ENCODE results near the gene FICD.

The FICD gene

DNA sequence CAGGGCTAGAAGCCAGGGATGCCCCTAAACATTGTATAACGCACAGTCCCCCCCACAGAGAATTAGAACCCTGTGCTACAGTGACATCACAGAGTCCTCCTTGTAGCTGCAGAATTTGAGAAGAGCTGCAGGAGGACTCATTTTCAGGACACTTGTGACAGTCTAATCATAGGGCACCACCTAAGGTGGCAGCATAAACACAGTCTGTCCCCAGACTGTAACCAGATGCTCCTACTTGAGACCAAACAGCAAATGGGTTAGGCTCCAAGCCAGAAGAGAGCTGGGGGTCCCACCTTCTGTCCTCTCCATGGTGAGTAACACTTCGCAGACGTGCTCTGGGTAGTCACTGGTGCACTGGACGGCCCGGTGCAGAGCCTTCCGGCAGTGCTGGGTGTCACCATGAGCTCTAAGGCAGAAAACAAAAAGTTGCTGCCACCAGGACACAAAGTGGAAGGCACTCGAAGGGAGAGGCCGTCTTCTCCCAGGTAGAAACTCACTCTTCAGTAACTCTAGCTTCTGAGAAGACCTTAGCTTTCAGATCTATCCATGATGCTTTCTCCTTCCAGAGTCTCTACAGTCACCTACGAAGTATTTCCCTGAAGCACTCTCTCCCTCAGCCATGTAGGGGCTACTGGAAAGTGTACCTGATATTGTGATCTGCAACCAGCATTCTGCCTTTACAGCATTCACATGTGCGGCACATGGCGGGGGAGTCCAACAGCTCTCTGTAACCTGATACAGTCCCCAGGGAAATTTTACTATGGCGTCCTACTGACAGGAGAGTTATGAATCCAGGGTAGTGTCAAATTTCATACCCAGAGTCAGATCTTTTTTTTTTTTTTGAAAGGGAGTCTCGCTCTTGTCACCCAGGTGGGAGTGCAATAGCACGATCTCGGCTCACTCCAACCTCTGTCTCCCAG, 17.1 kb downstream of the FICD start:
- Histone ChIP-seq H3K9me3 (ENCODE audit: insufficient read depth, low read length) (no peaks in the 10 kb centered on the region), H3K9me2 (replicated peaks; ENCODE audit: insufficient read depth, low read length) (no peaks in the 10 kb centered on the region), H3K27me3 (ENCODE audit: low read length) (no peaks in the 10 kb centered on the region), H3K9ac (ENCODE audit: low read length) (no peak overlapping the region), H2AFZ (ENCODE audit: low read depth, low read length, severe bottlenecking) (no peak overlapping the region), H3F3A (ENCODE audit: insufficient read depth) (peaks cover 5% of the 10 kb centered on the region; the same call in 1 of the 2 replicates), H3K36me3 (ENCODE audit: low read length) (peaks cover 37% of the 10 kb centered on the region; the same call in 1 of the 2 replicates), H3K79me2 (ENCODE audit: insufficient read depth, low read length) (0 out of 2 replicates have a peak, but pooled peaks cover 3% of the 10 kb centered on the region), H3K4me3 (ENCODE audit: insufficient read depth, low read length, poor library complexity, severe bottlenecking) (no peak overlapping the region), H4K20me1 (ENCODE audit: low read depth, low read length) (no peaks in the 10 kb centered on the region), H3K27ac (ENCODE audit: low read depth, low read length) (no peak overlapping the region), H3K4me2 (ENCODE audit: low read depth, low read length, poor library complexity, severe bottlenecking) (no peak overlapping the region)
- TF ChIP-seq, protein P1, sequence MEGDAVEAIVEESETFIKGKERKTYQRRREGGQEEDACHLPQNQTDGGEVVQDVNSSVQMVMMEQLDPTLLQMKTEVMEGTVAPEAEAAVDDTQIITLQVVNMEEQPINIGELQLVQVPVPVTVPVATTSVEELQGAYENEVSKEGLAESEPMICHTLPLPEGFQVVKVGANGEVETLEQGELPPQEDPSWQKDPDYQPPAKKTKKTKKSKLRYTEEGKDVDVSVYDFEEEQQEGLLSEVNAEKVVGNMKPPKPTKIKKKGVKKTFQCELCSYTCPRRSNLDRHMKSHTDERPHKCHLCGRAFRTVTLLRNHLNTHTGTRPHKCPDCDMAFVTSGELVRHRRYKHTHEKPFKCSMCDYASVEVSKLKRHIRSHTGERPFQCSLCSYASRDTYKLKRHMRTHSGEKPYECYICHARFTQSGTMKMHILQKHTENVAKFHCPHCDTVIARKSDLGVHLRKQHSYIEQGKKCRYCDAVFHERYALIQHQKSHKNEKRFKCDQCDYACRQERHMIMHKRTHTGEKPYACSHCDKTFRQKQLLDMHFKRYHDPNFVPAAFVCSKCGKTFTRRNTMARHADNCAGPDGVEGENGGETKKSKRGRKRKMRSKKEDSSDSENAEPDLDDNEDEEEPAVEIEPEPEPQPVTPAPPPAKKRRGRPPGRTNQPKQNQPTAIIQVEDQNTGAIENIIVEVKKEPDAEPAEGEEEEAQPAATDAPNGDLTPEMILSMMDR (IDR thresholded peaks at IDR 0.05; ENCODE audit: insufficient read depth, low read length, poor library complexity, severe bottlenecking), result no peak
- no peak for TF ChIP-seq EZH2phosphoT487 (conservative IDR thresholded peaks at IDR 0.05; ENCODE audit: low read length)

DNA sequence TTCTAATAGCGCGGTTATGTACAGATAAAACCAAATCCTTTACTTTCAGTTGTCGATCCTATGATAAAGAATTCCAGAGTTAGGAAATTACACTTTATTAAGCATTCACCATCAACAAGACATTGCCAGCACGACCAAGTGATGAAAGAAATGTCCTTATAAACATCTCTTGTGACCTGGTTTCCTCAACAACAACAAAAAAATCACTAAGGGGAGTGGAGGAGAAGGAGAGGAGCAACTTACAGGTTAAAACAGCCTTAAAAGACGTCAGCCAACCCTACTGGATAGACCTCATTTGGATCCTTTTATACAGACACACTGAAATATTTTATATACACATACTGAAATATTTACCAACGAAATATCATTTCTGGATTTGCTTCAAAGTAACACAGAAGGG, 23.1 kb downstream of the FICD start:
- Histone ChIP-seq H3K9me3 (ENCODE audit: insufficient read depth, low read length) (no peaks in the 10 kb centered on the region), H3K9me2 (replicated peaks; ENCODE audit: insufficient read depth, low read length) (no peaks in the 10 kb centered on the region), H3K36me3 (ENCODE audit: low read length) (peaks cover 51% of the 10 kb centered on the region), H4K20me1 (ENCODE audit: low read depth, low read length) (no peaks in the 10 kb centered on the region), H3F3A (ENCODE audit: insufficient read depth) (peaks cover 22% of the 10 kb centered on the region), H3K4me2 (ENCODE audit: low read depth, low read length, poor library complexity, severe bottlenecking) (no peak overlapping the region), H3K79me2 (ENCODE audit: insufficient read depth, low read length) (peaks cover 53% of the 10 kb centered on the region), H3K27me3 (ENCODE audit: low read length) (no peaks in the 10 kb centered on the region), H3K4me3 (ENCODE audit: insufficient read depth, low read length, poor library complexity, severe bottlenecking) (no peak overlapping the region), H3K27ac (ENCODE audit: low read depth, low read length) (no peak overlapping the region), H3K9ac (ENCODE audit: low read length) (no peak overlapping the region), H2AFZ (ENCODE audit: low read depth, low read length, severe bottlenecking) (no peak overlapping the region)
- TF ChIP-seq EZH2phosphoT487 (conservative IDR thresholded peaks at IDR 0.05; ENCODE audit: low read length), result no peak
- TF ChIP-seq, protein P1 (IDR thresholded peaks at IDR 0.05; ENCODE audit: insufficient read depth, low read length, poor library complexity, severe bottlenecking), result no peak

DNA sequence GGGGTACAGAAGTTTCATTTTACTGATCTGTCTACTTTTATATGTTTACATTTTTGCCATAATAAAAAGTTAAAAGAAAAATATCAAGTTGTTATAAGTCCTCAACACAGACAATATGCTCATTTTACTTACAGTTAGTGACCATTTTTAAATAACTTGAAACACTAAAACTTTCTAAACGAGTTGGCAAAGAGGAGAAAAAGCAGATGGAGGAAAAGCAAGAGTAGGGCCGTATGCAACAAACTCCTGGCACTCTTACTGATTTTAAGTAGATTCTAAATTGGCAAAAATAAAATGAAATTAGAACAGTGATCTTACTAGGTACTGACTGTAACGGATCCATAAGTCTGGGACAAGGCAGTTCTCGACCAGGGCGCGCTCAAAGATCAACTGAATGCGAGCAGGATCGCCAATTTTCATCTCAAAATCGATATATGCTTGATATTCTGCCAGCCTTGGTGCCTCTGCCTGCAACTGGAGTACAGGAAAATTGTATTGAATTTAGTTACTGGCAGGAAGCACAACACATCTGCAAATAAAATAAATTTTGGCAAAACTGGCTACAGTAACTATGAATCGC, 23.6 kb downstream of the FICD start:
- no peak overlapping the region for H3K4me2 ChIP-seq (ENCODE audit: low read depth, low read length, poor library complexity, severe bottlenecking)
- no peak overlapping the region for H3K27ac ChIP-seq (ENCODE audit: low read depth, low read length)
- peaks cover 53% of the 10 kb centered on the region for H3K79me2 ChIP-seq (ENCODE audit: insufficient read depth, low read length)
- no peaks in the 10 kb centered on the region for H3K9me3 ChIP-seq (ENCODE audit: insufficient read depth, low read length)
- peaks cover 46% of the 10 kb centered on the region for H3K36me3 ChIP-seq (ENCODE audit: low read length)
- no peaks in the 10 kb centered on the region for H3K9me2 ChIP-seq (replicated peaks; ENCODE audit: insufficient read depth, low read length)
- H3K9ac ChIP-seq (ENCODE audit: low read length), result no peak overlapping the region
- H3F3A ChIP-seq (ENCODE audit: insufficient read depth), result peaks cover 27% of the 10 kb centered on the region
- no peak overlapping the region for H3K4me3 ChIP-seq (ENCODE audit: insufficient read depth, low read length, poor library complexity, severe bottlenecking)
- TF ChIP-seq, protein P1 (IDR thresholded peaks at IDR 0.05; ENCODE audit: insufficient read depth, low read length, poor library complexity, severe bottlenecking), result no peak
- no peak for TF ChIP-seq EZH2phosphoT487 (conservative IDR thresholded peaks at IDR 0.05; ENCODE audit: low read length)
- no peaks in the 10 kb centered on the region for H4K20me1 ChIP-seq (ENCODE audit: low read depth, low read length)
- H2AFZ ChIP-seq (ENCODE audit: low read depth, low read length, severe bottlenecking), result no peak overlapping the region
- no peaks in the 10 kb centered on the region for H3K27me3 ChIP-seq (ENCODE audit: low read length)

Data from SU-DHL-6 (cell line).